Esophagus mucosa (tissue), 1 donor: ENCODE measurements around the gene SNX30. TPM values are rescaled to one million over a fixed set of nuclear protein-coding genes. Genes with fewer than 3 reads are reported as not detected.

Experiments
- ATAC-seq: fragments of 200-7000 bp; cut with Tn5 transposase; one replicate; pipeline ENCODE4 v1.9.1; 2020
- total RNA-seq: library from RNA; stranded (reverse); gene quantifications from one replicate; pipeline ENCODE4 v1.2.4, GENCODE V29; 2023
- donor health status: DM: yes; HTN: yes; CAD: no.

SNX30 gene
- total RNA-seq, 1 donor from 2014 or later = 8.5 TPM

DNA sequence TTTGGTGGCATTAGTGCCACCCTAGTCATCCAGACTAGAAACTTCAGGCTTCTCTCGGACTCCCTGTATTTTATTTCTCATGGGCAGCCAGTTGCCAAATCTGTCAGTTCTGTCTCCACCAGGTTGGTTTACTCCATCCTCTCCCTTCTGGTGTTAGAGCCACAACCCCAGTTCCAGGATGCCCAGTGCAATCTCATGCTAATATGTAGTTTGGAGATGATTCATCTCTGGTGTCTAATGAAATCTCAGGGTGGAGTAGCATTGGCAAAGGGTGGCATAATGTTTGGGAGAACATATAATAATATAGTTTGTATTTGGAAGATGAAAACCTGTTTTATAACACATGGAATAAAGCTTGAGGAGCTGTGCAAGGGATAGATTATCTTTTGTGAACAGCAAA, 109.9 kb downstream of the SNX30 start:
- peak; percentile 65 for ATAC-seq

DNA sequence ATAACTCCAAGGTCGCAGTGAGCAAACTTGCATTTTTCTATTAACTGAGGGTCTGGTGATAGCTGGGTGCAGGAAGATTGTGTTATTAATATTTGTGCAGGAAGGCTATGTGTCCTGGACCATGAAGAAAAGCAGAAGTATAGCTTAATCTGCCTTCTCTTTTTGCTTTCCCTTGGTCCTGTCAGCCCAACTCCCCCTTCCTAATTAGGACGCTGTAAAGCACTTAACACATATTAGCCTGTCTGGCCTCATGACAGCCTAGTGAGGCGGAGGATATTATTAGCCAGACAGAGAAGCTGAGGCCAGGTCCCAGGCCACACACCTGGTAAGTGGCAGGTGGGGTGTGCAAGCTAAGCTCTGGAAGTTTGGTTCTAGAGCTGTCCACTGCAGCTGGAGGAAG, 110.6 kb downstream of the SNX30 start:
- ATAC-seq = no peak

DNA sequence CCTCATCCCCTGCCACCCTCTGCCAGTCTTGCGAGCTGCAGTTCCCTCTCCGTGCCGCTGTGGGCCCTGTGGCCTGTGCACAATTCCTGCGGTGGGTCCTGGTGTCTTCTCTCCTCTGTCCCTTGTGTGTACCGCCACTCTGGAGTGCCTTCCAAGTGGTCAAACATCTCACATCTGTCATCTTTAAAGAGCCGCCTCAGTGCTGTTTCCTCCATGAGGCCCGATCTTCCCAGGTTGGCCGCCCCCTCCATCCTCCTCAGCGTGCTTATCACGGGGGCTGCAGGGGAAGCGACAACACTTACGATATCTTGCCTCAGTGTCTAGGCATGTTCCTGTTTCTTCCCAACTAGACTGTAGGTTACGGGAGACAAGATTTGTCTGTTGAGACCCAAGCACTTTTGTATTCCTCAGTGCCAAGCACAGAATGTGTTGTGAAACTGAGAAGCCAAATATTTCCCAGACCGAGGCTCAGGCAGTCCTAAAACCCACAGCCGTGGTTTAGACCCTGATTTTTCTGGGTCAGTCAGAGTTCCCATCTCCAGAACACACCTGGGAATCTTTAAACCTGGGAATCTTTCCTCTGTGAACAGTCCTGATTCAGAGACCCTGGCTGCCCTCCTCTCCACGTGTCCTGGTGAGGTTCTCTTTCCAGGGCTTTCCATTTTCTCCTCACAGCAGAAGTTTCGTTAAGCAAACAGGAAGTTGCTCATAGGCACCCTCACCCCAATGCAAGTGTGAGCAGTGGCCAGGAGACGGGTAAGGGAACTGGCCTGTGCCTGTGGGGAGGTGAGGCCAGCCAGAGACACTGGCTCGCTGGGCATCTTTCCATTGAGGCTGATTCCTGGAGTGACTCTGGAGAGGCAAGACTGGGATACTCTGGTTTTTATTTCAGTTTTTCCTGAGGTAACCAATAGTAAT, 111.3 kb downstream of the SNX30 start:
- no peak for ATAC-seq

DNA sequence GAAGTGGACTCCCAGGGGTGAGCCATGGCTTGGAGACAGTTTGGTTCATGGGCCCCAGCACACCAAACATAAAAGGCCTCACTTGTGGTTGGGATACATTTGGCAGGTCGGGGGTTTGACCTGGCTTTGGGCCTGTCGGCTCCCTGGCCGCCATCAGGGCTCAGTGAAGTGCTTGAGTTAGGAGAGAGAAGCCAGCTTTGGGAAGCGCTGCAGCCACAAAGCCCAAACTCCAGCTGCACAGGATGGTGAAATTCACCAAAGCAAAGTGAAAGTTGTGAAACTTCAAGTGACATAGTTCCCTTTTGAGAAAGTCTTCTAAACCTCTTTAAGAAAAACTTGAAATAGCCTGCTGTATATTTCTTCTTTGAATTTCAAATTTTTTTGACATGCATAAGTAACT, 112.7 kb downstream of the SNX30 start:
- ATAC-seq = no peak

DNA sequence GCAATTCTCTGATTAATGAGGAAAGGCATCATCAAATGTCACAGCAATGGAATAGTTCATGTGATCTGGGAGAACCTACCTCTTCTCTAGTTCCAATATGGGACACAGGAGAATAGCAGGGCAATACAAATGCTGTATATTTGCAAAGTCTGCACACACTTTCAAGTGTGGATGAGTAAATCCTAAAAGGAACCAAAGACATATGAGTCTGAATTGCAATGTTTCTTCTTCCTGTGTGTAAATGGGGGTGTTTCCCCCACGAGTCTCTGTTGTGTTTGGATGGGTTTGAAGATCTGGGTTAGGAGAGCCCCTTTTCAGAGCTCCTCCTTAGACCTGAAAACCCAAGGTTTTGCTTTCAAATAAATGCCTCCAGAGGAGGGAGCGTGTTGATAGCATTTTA, 113.2 kb downstream of the SNX30 start:
- no peak for ATAC-seq

DNA sequence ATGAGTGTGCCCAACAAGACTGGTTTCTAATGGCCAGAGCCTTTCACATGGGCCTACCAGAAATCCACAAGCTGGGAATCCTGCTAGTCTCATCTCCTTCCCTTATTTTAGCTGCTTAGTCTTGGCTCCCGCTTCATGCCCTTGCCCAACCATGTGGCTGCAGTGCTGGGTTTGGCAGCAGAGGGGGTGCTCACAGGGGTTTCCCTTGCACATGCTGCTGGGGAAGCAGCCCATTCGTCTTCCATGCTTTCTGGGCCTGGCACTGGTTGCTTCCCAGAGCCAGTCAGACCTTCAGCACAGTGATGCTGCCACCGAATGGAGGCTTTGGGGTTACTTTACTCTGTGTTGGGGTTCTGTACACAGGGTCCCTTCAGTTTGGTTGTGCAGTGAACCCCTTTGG, 113.8 kb downstream of the SNX30 start:
- no peak for ATAC-seq

DNA sequence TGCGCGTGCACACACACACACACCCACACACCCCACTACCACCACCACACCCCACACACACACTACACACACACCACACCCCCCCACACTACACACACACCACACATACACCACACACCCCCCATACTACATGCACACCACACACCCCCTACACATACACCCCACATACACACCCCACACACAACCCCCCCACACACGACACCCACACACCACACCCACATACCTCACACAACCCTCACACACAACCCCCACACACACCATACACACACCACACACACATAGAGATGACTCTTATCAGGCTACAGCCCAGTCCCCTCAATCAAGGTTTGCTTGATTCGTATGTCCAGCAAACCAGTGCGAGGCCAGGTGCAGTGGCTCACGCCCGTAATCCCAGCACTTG, 114.4 kb downstream of the SNX30 start:
- ATAC-seq = no peak

DNA sequence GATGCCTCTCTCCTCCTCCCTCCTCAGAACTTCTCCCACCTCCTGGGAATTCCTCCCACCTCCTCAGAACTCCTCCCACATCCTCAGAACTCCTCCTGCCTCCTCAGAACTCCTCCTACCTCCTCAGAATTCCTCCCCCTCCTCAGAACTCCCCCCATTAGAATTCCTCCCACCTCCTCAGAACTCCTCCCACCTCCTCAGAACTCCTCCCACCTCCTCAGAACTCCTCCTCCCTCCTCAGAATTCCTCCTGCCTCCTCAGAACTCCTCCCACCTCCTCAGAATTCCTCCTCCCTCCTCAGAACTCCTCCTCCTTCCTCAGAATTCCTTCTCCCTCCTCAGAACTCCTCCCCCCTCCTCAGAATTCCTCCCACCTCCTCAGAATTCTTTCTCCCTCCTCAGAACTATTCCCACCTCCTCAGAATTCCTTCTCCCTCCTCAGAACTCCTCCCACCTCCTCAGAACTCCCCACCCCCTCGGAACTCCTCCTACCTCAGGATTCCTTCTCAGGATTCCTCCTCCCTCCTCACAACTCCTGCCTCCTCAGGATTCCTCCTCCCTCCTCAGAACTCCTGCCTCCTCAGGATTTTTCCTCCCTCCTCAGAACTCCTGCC, 116.2 kb downstream of the SNX30 start:
- ATAC-seq = no peak

DNA sequence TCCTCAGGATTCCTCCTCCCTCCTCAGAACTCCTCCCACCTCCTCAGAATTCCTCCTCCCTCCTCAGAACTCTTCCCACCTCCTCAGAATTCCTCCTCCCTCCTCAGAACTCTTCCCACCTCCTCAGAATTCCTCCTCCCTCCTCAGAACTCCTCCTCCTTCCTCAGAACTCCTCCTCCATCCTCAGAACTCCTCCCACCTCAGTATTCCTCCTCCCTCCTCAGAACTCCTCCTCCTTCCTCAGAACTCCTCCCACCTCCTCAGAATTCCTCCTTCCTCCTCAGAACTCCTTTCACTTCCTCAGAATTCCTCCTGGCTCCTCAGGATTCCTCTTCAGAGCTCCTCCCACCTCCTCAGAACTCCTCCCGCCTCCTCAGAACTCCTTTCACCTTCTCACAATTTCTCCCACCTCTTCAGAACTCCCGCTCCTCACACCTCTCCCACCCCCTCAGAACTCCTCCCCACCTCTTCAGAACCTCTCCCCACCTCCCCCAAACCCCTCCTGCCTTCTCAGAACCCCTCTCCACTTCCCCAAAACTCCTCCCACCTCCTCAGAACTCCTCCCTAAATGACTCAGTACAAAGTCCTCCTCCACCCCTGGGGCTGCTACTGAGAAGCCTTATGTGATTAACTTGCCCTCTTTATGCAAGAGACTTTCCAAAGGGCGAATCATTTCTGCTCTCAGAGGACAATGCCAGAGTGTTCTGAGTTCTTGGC, 116.9 kb downstream of the SNX30 start:
- peak; percentile 82 for ATAC-seq

DNA sequence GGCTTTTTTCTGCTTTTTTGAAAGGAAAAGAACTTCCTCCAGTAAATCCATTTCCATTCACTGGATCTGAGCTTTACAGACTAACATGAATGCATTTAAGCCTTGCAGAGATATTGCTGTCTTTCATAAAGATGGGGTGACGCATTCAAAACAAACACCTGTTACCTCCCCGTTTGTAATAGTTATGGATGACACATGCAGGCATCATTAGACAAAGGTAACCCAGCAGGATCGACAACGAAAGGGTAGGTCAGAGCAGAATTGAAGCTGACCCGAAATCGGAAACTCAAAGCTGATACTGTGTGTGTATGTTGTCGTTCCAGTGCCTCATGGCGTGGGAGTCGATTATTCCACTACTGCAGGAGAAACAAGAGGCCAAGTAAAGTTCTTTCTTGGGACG, 117.9 kb downstream of the SNX30 start:
- ATAC-seq = peak; percentile 78

DNA sequence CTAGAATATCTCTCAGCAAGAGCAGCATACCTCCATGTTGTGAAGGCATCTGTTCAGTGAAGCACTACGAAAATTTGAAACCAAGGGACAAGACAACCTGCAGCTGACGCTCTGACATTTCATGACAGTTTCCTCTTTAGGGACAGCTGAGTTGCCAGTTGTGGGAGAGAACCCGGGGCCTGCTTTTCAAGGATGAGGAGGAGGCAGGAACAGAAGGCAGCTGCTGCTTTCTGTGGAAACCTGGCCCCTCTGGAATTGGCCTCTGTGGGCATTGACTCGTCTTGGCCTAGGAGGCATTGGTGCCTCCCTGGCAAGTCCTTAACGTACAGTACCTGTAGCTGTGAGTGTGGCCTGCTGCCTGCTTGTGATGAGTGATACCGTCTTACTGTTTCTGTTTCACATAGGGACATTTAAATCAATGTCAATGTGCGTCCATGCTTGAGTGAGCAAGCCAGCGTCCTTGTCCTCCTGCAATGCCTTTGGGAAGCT, 118.5 kb downstream of the SNX30 start:
- no peak for ATAC-seq

DNA sequence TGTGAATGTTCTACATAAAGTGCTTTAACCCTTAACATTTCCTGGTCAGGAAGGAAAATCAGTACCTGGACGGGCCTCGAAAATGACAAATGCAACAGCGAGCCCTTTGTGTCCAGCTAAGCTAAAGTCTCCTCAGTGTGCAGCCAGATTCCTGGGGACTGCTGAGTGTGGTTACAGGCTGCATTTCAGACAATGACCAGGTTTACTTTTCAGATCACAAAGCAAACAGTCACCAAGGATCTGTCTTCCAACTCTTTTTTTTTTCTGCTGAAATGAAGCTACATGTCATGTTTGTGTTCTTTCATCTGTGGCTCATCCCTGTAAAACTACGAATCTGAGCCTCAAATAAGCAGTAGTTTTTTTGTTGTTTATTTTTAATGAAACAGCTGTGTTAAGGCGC, 119.4 kb downstream of the SNX30 start:
- ATAC-seq = no peak

DNA sequence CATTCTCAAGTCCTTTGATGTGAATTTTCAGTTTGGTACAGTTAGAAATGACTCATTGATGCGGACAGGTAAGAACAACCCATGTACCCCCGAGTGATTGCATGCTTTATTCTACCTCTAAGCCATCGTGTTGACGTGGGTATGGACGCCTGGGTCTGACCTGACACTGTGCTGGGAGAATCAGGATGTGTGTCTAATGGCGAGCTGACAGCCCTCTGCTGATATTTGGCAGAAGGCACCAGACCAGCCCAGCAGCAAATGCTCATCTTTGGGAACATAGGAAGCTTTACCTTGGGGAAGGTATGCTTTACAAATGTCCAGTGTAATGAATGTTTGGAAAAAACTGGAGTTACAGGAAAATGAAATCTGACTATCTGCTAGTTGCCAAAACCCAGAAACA, 120.0 kb downstream of the SNX30 start:
- ATAC-seq = no peak

DNA sequence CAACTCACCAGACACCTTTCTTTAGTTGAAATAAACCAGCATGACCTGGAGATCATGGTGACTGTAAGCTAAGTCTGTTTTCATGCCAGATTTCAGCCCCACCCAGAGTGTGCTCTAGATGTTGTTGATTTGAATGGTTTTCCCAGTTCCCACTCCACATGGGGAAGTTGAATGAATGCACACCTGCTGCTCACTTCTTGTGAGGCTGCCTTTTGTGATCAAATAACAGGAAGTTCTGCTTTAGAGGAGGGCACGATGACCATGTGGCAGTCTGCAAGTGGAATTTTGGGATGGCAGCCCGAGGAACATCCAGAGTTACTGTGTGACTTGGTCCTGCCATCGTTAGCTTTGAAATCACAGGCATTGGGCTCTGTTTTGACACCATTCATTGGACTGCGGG, 121.5 kb downstream of the SNX30 start:
- no peak for ATAC-seq

DNA sequence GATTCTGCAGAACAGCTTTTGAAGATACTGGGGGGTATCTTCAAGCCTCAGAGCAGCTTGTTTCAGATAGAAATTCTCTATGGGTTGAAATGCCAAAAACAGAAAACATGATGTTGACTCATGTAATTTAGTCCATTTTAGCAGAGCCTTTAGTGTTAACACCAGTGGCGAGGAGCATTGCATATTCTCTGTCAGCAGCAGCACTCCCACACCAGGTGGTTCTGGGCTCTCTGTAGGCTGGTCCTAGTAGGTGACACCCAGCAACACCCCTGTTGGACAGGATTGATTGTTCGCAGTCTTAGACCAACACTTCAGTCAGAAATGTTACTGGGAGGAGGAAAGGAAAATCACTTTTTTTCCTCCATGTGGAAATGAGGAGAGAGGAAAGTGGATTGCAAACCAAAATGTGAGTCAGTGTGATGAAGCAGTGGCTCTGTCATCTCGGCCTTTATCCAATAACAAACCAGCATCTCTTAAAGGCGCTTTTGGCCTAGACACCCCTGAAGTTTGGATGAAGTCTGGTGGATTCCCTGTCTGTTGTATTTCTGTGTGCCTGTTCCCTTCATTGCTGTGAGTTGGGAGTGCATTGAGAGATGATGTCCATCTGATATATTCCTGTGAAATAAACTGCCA, 123.3 kb downstream of the SNX30 start:
- ATAC-seq = no peak

DNA sequence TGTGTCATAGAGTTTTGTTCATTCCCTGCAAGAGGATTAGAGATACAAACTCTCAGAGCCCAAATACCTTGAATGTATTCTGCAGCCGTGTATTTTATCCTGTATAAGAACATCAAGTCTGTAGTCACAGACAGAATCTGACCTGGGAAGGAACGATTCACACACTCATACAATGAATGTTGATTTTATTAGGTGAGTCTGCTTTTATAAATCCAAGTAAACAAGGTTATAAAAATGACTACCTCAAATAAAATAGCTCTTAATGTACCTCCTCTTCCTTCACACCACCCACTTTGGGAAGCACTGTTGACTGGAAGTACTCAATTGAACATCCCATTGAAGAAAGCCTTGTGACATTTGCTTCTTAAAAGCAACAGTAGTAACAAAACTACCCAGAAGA, 128.2 kb downstream of the SNX30 start:
- ATAC-seq = no peak

DNA sequence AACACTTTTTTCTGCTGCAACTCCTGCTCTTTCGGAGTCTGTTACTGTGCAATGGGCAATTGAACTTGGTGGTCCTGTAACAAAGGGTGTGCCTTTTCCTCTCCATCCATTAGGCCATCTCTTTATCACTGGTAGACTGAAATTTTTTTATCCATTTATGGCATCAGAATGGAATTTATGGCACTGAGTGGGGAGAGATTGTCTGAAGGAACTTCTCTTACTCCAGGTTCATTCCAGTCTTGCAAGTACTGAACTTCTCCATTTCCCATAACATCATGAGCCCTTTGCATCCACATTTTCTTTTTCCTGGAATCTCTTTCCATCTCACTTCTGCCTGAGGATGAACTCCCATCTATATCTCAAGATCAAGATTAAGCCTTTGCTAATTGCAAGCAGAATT, 130.1 kb downstream of the SNX30 start:
- ATAC-seq = no peak

DNA sequence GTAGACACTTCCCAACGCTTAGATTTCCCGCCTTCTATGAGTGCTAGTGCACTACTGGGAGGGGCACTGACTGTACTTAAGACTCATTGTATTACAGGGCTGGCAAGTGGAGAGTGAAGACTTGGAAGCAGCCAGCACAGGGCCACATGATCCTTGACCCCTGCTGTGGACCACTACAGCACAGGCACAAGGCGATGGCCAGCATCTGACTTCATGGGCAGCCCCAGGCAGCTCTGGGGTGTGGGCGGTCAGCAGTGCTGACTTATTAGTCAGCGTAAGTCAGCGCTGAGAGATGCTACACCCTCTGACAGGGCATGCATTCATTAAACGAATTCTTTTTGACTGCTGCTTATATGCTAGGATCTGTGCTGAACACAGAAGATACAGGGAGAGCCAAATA, 130.8 kb downstream of the SNX30 start:
- ATAC-seq = peak; percentile 79

DNA sequence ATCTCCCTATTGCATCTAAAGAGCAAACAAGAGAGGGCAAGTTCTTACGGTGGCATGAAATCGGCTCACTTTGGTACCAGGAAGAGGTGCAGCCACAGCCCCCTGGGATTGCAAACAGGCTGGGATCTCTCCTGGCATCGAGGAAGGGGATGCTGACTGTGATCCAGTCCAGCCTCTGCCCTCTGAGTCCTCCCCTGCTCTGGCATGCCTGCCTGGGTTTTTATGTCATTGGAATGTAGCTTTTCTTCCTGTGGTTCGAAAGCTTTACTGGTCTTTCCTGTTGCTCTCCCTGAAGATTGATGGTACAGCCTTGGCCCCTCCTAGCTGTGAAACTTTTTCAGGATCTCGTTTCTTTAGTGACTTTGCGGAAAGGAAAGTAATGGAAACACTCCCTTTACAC, 133.5 kb downstream of the SNX30 start:
- peak; percentile 84 for ATAC-seq

DNA sequence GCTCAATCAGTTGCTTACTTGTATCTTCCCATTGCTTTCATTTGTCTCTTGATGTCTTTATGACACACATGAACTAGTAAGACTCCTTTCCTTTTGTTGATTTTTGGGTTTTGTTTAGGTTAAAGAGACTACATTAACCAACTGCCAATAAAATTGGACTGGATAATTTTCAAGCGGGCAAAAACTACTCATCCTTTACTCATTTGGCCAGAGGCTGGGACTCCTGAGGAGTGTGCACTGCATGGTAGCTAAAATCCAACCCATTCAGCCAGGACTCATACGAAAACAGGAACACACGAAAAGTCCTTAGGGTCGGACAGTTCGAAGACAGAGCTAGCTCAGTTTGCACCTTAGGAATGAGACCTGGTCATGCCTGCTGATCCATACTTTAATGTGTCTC, 134.2 kb downstream of the SNX30 start:
- no peak for ATAC-seq

DNA sequence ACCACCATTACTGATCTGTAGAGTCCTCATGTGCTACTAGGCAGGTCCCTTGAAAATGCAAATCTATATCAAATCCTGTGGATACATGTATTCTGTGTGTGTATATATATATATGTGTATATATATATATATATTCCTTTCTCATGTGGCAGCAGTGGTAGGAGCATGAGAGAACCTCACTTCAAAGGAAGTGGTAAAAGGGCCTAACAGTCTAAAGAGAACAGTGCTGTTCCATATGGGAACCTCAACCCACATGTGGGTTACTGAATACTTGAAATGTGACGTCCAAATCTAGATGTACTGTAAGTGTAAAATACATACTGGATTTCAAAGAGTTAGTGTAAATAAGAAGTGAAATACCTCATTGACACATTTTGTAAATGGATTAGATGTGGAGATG, 134.8 kb downstream of the SNX30 start:
- no peak for ATAC-seq

DNA sequence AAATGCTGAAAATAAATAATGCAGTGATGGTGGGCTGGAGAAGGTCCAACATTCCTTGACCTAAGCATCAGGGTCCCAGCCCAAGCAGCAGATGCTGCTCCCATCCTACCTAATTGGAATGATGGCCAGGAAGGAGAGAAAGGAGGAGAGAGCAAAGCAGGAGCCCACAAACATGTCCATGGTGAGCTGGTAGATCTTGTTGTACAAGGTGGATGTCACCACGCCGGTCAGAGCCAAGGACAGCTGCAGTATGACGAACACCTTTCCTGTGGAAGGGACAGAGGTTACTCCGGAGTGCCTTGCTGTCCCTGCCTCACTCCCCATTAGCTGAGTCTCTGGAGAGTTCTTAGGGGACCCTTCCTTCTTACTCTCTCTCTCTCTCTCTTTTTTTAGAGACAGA, 135.8 kb downstream of the SNX30 start:
- peak; percentile 27 for ATAC-seq

DNA sequence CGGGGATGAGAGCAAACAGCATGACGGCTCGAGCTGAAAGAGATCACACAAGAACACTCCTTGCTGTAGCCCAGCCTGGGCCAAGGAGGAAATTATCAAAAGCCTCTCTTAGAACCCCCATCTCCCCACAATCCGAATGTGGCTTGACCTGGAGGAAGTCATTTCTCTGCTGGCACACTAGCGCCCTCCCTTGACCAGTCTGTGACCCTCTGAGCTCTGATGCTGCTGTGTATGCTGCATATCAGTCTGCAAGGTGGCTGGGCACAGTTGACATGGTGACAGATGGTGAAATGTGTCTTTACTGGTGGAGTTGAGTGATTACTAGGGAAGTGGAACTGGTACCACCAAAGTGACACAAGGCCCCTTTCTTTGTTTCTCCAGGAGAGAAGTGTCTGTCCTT, 136.8 kb downstream of the SNX30 start:
- no peak for ATAC-seq
